ENCODE results near the gene REP15.

- TF ChIP-seq, protein P1, sequence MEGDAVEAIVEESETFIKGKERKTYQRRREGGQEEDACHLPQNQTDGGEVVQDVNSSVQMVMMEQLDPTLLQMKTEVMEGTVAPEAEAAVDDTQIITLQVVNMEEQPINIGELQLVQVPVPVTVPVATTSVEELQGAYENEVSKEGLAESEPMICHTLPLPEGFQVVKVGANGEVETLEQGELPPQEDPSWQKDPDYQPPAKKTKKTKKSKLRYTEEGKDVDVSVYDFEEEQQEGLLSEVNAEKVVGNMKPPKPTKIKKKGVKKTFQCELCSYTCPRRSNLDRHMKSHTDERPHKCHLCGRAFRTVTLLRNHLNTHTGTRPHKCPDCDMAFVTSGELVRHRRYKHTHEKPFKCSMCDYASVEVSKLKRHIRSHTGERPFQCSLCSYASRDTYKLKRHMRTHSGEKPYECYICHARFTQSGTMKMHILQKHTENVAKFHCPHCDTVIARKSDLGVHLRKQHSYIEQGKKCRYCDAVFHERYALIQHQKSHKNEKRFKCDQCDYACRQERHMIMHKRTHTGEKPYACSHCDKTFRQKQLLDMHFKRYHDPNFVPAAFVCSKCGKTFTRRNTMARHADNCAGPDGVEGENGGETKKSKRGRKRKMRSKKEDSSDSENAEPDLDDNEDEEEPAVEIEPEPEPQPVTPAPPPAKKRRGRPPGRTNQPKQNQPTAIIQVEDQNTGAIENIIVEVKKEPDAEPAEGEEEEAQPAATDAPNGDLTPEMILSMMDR (IDR thresholded peaks at IDR 0.05): no peak
- TF ChIP-seq POLR2AphosphoS5 (IDR thresholded peaks at IDR 0.05): no peak
Measured at GRCh38 chr12:27657296-27657695, 39.0 kb upstream of the REP15 start.

Data from sigmoid colon (tissue), 4 donors.